ENCODE results near the gene GALNT6. TPM values are rescaled to one million over a fixed set of nuclear protein-coding genes. Genes with fewer than 3 reads are reported as not detected.

GALNT6 gene
- total and polyA plus RNA-seq, 9 of the 15 experiments (the other 6 are each of a cell fraction or from before 2014, with no cell fraction given), result 1.5 to 8.6 (median 5.1) TPM

DNA sequence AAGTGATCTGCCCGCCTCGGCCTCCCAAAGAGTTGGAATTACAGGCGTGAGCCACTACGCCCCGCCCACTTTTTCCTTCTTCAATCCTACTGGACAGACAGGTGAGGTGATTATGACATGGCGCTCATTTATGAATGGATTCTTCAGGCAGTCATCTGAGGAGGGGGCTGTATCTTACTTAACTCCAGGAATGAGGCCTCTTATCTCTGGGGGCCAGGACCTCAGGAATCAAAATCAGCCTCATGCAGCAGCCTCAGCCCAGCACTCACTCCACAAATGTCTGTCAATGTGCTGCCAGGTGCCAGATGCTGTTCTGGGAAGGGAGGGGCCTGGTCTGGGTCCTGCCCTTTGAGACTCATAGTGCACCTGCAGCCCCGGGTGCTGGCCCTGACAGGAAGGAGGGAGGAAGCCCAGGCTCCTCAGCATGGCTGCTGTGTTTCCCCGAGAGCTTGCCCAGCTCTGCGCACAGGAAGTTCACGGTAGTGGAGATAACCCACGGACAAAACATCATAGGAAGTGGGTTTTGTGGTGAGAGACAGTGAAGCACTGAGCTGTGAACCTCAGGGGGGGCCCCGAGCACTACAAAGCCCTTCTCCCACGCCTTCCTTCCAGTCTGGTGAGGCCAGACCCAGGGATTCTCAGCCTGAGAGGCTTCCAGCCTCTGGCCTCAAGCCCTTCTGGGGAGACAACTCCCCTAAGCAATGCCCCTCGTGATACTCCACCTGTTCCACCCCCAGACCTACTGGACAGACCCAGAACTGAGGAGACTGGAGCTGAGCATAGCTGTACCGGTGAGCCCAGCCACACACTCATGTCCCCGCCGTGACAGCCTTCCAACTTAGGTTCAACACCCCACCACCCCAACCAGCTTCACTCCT is 22.3 kb downstream of the GALNT6 start (continued):
- TF ChIP-seq, protein P1, sequence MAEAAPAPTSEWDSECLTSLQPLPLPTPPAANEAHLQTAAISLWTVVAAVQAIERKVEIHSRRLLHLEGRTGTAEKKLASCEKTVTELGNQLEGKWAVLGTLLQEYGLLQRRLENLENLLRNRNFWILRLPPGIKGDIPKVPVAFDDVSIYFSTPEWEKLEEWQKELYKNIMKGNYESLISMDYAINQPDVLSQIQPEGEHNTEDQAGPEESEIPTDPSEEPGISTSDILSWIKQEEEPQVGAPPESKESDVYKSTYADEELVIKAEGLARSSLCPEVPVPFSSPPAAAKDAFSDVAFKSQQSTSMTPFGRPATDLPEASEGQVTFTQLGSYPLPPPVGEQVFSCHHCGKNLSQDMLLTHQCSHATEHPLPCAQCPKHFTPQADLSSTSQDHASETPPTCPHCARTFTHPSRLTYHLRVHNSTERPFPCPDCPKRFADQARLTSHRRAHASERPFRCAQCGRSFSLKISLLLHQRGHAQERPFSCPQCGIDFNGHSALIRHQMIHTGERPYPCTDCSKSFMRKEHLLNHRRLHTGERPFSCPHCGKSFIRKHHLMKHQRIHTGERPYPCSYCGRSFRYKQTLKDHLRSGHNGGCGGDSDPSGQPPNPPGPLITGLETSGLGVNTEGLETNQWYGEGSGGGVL (CRISPR knock-in tag; IDR thresholded peaks at IDR 0.05), result no peak
- TF ChIP-seq CBFA2T3 (IDR thresholded peaks at IDR 0.05) (peak; percentile 98), EP300 (IDR thresholded peaks at IDR 0.05; ENCODE audit: low read length) (peak; percentile 74), MEIS2 (IDR thresholded peaks at IDR 0.05; ENCODE audit: partially characterized antibody) (peak; percentile 85), KLF16 (IDR thresholded peaks at IDR 0.05) (peak; percentile 95), SMARCC2 (IDR thresholded peaks at IDR 0.05; ENCODE audit: low read depth) (0 out of 2 replicates have a peak, but pooled peaks have one; percentile 48), CC2D1A (IDR thresholded peaks at IDR 0.05) (peak; percentile 87; the same call in 1 of the 2 replicates), TARDBP (IDR thresholded peaks at IDR 0.05) (peak; percentile 51; the same call in 1 of the 2 replicates), NFIC (IDR thresholded peaks at IDR 0.05) (peak; percentile 92), ETV1 (tag; conservative IDR thresholded peaks at IDR 0.05; ENCODE audit: low read depth) (peak; percentile 93), SMARCE1 (IDR thresholded peaks at IDR 0.05) (peak; percentile 60; the same call in 1 of the 2 replicates)
- TF ChIP-seq, protein P2, sequence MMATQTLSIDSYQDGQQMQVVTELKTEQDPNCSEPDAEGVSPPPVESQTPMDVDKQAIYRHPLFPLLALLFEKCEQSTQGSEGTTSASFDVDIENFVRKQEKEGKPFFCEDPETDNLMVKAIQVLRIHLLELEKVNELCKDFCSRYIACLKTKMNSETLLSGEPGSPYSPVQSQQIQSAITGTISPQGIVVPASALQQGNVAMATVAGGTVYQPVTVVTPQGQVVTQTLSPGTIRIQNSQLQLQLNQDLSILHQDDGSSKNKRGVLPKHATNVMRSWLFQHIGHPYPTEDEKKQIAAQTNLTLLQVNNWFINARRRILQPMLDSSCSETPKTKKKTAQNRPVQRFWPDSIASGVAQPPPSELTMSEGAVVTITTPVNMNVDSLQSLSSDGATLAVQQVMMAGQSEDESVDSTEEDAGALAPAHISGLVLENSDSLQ (IDR thresholded peaks at IDR 0.05), result peak; percentile 86
